SK-N-SH treated with all-trans-retinoic acid at 6 μM for 48 hours (cell line): Measurements from ENCODE around the gene ABCC2.

Experiments
- ARNTL ChIP-seq: fragments of 450-650 bp; formaldehyde crosslinking; IDR thresholded peaks from 2 replicates; pipeline ENCODE4 v1.5.0; 2020; ENCODE audit warnings: low read depth, mild to moderate bottlenecking, moderate library complexity, borderline replicate concordance
- BACH2 ChIP-seq: fragments of 250-450 bp; sonication (Bioruptor Pico); IDR thresholded peaks from 2 replicates; pipeline ENCODE4 v1.9.0; 2021; ENCODE audit warnings: mild to moderate bottlenecking, borderline replicate concordance
- GLIS3 ChIP-seq: fragments of 250-450 bp; sonication (Bioruptor Pico); IDR thresholded peaks from 2 replicates; pipeline ENCODE4 v1.5.0; 2020; ENCODE audit warnings: mild to moderate bottlenecking, moderate library complexity
- OSR1 ChIP-seq: fragments of 250-450 bp; sonication (Bioruptor Pico); IDR thresholded peaks from 2 replicates; pipeline ENCODE4 v1.8.0; 2022; ENCODE audit warnings: moderate library complexity, mild to moderate bottlenecking, inconsistent platforms
- TOX ChIP-seq: fragments of 250-450 bp; sonication (Bioruptor Pico); IDR thresholded peaks from 2 replicates; pipeline ENCODE4 v1.8.0; 2021; ENCODE audit warnings: mild to moderate bottlenecking, moderate library complexity, borderline replicate concordance
- TF ChIP-seq, protein P1 (sequence below): fragments of 250-450 bp; sonication (Bioruptor Pico); IDR thresholded peaks from 2 replicates; pipeline ENCODE4 v1.5.1; 2021; ENCODE audit warnings: mild to moderate bottlenecking, moderate library complexity
- TF ChIP-seq, protein P2 (sequence below): fragments of 250-450 bp; sonication (Bioruptor Pico); IDR thresholded peaks from 2 replicates; pipeline ENCODE4 v1.5.1; 2020; ENCODE audit warnings: low read depth, mild to moderate bottlenecking, moderate library complexity

DNA sequence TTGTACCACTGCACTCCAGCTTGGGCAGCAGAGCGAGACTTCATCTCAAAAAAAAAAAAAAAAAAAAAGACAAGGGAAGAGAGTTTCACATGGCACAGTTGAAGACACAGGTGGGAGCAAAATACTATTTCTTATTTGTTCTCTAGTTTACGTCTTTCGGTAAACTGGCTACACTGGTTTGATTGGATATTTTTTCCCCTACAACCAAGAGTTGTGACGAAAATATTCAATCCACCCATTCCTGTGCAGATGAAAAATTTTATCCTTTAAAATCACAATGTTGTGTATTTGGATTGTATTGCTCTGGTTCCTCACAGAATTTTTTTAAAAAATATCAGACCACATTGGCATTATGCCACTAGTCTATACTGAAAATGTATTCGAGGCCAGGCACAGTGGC, 14.5 kb upstream of the ABCC2 start:
- TF ChIP-seq, protein P1, sequence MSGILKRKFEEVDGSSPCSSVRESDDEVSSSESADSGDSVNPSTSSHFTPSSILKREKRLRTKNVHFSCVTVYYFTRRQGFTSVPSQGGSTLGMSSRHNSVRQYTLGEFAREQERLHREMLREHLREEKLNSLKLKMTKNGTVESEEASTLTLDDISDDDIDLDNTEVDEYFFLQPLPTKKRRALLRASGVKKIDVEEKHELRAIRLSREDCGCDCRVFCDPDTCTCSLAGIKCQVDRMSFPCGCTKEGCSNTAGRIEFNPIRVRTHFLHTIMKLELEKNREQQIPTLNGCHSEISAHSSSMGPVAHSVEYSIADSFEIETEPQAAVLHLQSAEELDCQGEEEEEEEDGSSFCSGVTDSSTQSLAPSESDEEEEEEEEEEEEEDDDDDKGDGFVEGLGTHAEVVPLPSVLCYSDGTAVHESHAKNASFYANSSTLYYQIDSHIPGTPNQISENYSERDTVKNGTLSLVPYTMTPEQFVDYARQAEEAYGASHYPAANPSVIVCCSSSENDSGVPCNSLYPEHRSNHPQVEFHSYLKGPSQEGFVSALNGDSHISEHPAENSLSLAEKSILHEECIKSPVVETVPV (CRISPR knock-in tag), result no peak
- TF ChIP-seq OSR1 (CRISPR knock-in tag) (no peak), BACH2 (CRISPR knock-in tag) (no peak), TOX (CRISPR knock-in tag) (no peak), GLIS3 (CRISPR knock-in tag) (no peak), ARNTL (no peak)
- TF ChIP-seq, protein P2, sequence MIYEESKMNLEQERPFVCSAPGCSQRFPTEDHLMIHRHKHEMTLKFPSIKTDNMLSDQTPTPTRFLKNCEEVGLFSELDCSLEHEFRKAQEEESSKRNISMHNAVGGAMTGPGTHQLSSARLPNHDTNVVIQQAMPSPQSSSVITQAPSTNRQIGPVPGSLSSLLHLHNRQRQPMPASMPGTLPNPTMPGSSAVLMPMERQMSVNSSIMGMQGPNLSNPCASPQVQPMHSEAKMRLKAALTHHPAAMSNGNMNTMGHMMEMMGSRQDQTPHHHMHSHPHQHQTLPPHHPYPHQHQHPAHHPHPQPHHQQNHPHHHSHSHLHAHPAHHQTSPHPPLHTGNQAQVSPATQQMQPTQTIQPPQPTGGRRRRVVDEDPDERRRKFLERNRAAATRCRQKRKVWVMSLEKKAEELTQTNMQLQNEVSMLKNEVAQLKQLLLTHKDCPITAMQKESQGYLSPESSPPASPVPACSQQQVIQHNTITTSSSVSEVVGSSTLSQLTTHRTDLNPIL, result no peak
